NCI-H345 treated with DMSO at 0.1 percent for 48 hours (cell line): ENCODE data around the gene KLRF2.

Experiments used
- DNase-seq: peaks from one replicate; lab custom pipeline; 2025; ENCODE audit not compliant: unreplicated experiment; lab: John Stamatoyannopoulos, UW

Gene KLRF2

DNA sequence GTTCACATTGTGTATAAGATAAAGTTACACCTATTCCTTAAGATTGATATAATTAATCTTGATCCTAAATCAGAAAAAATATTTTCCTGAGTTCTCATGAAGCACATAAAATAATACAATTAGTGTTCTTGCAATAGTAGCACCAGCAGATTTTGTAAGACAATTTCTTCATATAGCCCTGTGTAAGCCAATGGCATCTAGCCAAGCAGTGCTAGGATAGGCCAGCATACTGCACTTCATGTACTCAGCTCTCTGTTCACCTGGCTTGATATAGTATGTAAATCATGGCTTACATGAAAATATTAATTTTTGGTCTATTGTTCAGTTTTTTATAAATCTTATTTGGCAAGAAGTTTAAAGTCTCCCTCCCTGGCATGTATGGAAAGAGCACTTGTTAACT lies 1.9 kb downstream of the KLRF2 start:
- no peak for DNase-seq

DNA sequence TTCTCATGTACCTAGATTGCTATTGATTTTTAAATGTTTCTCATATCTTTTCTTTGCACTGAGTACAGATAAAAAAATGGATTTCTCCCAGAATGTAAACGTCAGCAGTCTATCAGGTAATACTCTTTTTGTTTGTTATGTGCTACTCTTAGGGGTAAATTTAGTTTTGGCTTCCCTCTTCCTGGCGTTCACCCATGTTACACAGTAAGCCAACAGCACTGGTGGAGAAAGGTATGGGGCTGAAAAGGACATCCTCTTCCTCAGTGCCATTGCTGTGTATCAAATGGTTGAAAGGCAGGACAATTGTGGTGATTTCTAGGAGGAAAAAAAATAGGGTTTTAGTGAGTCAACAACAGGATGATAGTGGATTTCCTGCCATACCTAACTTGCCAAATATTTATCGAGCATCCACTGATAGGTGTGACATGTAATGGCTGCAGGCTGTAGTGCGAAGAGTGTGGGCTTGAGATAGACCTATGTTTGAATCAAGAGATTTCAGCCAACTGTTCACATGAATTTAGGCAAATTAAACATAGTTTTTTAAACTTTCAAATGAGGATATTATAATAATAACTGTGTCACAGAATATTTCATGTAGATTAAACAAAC lies 7.5 kb downstream of the KLRF2 start:
- DNase-seq, result no peak

GRCh38 chr12:9895215-9895971 lies 14.1 kb downstream of the KLRF2 start:
- DNase-seq, result no peak

GRCh38 chr12:9897535-9897934 lies 16.2 kb downstream of the KLRF2 start:
- DNase-seq, result no peak

GRCh38 chr12:9899209-9899608 lies 17.9 kb downstream of the KLRF2 start:
- no peak for DNase-seq

DNA sequence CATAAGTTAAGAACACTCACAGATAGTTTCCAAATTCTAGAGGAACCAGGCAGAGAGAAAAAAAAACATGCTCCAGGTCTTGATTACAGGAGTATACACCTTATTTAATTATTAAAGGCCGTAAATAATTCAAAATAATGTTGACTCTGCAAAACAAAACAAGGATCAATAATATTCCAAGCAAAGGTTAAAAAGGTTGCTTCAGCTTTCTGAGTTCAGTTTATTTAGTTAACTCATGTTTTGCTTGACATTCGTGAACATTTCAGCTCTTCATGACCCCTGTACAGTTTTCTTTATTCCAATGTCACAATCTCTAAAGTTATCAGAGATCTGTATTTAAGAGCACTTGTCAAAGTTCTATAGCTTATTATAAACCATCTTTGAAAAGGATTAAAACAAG lies 19.6 kb downstream of the KLRF2 start:
- no peak for DNase-seq

DNA sequence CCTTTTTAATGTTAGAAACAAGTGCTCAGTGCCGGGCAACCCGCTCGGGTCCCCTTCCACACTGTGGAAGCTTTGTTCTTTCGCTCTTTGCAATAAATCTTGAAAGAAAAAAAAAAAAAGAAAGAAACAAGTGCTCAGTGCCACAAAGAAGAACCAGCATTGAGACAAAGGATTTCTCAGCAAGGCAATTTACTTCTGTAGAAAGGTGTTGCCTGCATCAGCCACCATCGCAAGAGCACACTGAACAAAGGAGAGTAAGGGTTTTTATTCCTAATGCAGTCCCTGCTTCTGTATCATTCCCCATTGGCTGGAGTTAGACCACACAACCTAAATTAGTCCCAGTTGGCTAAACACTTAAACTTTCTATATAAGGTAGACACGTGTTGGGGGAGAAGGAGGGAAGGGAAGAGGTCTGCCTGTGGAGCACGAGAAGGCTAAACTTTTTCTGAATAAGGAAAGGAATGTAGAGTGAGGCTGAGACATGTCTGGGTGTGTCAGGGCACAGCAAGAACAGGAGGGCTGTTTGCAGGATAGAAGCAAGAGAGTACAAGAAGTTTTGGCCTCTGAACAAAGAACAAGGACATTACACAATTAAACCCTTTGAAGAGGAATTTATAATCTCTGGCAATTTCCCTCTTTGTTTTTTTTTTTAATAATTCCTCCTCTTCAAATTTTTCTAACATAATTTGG lies 21.4 kb downstream of the KLRF2 start:
- no peak for DNase-seq

DNA sequence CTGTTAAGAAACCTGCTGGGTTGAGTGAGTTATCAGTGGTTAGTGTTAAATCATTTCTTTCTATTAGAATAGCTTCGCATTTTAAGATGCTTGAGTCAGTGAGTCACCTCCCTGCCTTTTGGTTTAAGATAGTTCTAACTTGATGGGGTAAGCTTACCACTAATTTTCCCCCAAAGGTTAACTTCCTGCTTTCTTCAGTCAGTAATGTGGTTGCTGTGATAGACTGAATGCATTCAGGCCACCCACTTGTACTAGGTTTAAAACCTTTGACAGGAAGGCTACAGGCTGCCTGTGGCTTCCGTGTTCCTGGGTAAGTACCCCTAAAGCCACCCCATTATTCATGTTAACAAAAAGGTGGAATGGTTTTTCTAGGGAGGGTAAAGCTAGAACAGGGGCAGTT lies 25.6 kb downstream of the KLRF2 start:
- DNase-seq, result no peak

GRCh38 chr12:9907769-9908168 lies 26.5 kb downstream of the KLRF2 start:
- DNase-seq, result no peak

GRCh38 chr12:9908350-9908749 lies 27.1 kb downstream of the KLRF2 start:
- no peak for DNase-seq

GRCh38 chr12:9909724-9910123 lies 28.4 kb downstream of the KLRF2 start:
- no peak for DNase-seq

- no peak for DNase-seq
Measured at GRCh38 chr12:9910716-9911421, 29.6 kb downstream of the KLRF2 start.

GRCh38 chr12:9911708-9912107 lies 30.4 kb downstream of the KLRF2 start:
- no peak for DNase-seq

DNA sequence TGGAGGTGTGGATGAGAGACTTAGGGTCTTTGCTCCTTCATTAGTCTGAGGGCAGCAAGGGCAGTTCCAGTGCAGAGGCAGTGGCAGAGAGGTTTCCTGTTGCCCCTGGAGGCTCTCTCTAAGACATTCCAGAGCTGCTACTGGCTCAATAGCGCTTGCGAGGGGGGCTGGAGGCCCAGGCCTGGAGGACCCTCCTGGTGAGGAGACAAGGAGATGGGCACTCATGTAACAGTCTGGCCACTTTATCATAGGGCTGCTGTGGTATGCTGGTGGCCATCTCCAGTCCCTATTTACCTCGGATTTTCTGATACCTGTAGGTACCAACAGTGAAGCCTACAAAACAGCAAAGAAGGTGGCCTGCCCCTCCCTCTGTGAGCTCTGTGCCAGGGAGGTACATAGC lies 38.2 kb downstream of the KLRF2 start:
- no peak for DNase-seq

DNA sequence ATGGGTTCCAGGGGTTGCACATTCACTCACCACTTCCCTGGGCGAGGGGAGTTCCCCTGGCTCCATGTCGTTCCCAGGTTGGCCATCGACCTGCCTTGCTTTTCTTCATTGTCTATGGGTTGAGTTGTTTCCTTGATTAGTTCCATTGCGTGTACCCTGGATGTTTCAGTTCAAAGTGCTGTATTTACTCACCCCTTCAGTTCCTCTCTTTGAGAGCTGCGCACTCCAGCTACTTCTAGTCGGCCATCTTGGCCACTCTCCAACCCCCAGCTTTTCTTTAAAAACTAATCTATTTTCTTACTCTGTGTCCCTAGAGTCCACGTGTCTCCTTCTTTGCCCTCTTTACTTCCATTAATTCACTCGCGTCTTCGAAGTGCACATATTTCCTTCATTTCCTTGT lies 39.2 kb downstream of the KLRF2 start:
- DNase-seq, result no peak

DNA sequence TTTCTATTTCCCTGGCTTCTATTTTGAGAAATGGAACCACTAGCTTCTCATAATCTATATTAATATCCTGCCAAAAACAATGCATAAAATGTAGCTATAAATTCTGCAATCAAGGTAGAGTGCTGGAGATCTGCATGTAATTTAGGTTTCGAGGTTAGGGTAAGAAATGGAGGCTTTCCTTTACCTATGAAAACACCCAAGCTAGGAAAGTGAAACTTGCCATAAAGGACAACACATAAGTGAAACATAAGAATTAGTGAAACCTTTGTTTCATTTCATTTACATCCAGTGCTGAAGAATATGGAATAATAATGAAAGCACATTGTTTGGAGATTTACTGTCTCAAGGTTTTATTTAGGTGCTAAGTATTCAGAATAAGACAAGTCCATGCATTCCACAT lies 41.1 kb downstream of the KLRF2 start:
- DNase-seq, result no peak

GRCh38 chr12:9925705-9926393 lies 44.6 kb downstream of the KLRF2 start:
- DNase-seq, result peak; percentile 2

GRCh38 chr12:9926876-9927275 lies 45.6 kb downstream of the KLRF2 start:
- DNase-seq, result no peak

DNA sequence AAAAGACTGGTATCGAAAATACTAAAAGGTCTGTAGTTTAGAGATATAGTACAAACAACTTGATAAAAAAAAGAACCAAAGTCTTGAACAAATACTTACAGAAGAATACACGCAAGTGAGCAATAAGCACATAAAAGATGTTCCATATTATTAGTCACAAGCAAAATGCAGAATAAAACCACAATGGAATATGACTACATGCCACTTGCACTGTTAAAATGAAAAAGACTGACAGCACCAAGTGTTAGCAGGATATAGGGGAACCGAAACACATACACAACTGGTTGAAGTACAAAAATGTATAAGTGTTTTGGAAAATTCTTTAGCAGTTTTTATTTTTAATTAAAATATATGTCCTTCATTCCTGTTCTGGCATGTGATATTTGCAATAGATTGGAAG lies 47.3 kb downstream of the KLRF2 start:
- no peak for DNase-seq

DNA sequence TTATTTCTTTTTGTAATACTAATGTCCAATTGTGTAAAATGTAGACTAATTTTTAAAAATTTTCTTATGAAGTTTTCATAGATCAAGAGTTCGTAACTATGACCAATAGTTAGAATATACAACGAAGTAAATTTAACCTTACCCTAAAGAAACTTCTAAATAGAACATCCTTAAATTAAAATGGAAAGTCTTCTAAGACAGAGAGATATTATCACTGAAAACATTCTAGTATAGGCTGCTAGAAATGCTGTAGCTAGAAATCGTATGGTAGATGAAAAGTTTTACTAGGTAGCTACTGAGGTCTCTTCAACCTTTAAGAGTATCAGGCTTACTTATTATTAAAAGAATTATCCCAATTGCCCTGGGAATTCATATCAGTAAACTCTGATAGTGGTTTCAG lies 50.0 kb downstream of the KLRF2 start:
- DNase-seq, result no peak

- no peak for DNase-seq
Measured at GRCh38 chr12:9932270-9932669, 51.0 kb downstream of the KLRF2 start, which contains the start of gene CLEC2A. TSS of gene CLEC2A (minus strand) at chr12:9932370. CDS start at chr12:9932329, 41 bp downstream.
